K562 (cell line): ENCODE data around the gene ATP8B4. TPM values are rescaled to one million over a fixed set of nuclear protein-coding genes. Genes with fewer than 3 reads are reported as not detected.

Source experiments
- ATAC-seq: fragments of 200-7000 bp; cut with Tn5 transposase; 3 replicates; pipeline ENCODE4 v1.9.1; 2020; ENCODE audit warnings: moderate library complexity
- BruUV-seq: library from RNA; stranded (reverse); fragments of 400-500 nt; replicated peaks from 2 replicates; lab custom pipeline; 2021; lab: Mats Ljungman, UMichigan
- CTCF ChIA-PET: fragments of 300-600 bp; formaldehyde crosslinking; extraction: SDS; loops from one replicate; lab custom pipeline; 2021; ENCODE audit warnings: low intra/inter-chr PET ratio; lab: Yijun Ruan, JAX
- POLR2A ChIA-PET: fragments of 300-600, 350-650 bp; sonication (Branson Sonifier 250); formaldehyde crosslinking; extraction: SDS; loops from one replicate; lab custom pipeline; 2021; ENCODE audit warnings: antibody characterized with exemption, inconsistent platforms; lab: Yijun Ruan, JAX
- DNase-seq, 4 experiments: peaks; one replicate each; pipeline versions ENCODE4 v3.0.0 to v3.0.0-alpha.2; 2011 to 2018; ENCODE audit warnings: low spot score in 3 of 4, mixed read lengths in 3 of 4; ENCODE audit errors: extremely low read depth in 1 of 4
- FAIRE-seq: peaks from 2 replicates; lab custom pipeline; 2011; peaks lifted over from hg19 to GRCh38; lab: Jason Lieb, UNC
- H2AFZ ChIP-seq: 2 replicates; pipeline ENCODE4 v1.6.0; 2011; ENCODE audit warnings: low read depth, low read length, control low read depth, inconsistent platforms
- H3K27ac ChIP-seq: fragments of 200-600 bp; 3 replicates; pipeline ENCODE4 v1.8.0; 2011; ENCODE audit warnings: low read depth, mild to moderate bottlenecking, control low read depth, inconsistent platforms, low read length, moderate library complexity, mixed read lengths; ENCODE audit errors: extremely low read depth
- H3K27me3 ChIP-seq, 2 experiments: fragments of 300-600 bp in 1 of 2; 2 replicates in 1 of 2; 3 replicates in 1 of 2; pipeline versions ENCODE4 v1.6.0 to v1.8.0; 2011; ENCODE audit warnings: inconsistent platforms in 2 of 2, low read length in 2 of 2, mild to moderate bottlenecking in 1 of 2, mixed read lengths in 1 of 2, moderate library complexity in 1 of 2; ENCODE audit not compliant: control insufficient read depth in 2 of 2, insufficient read depth in 2 of 2
- H3K36me3 ChIP-seq: fragments of 300-600 bp; 3 replicates; pipeline ENCODE4 v1.8.0; 2011; ENCODE audit warnings: mild to moderate bottlenecking, low read length, inconsistent platforms; ENCODE audit not compliant: control insufficient read depth, insufficient read depth
- H3K4me1 ChIP-seq, 2 experiments: fragments of 200-600 bp in 1 of 2; replicated peaks in 1 of 2; 2 replicates in 1 of 2; 3 replicates in 1 of 2; pipeline versions ENCODE4 v1.5.1 to v1.8.0; 2011; ENCODE audit warnings: inconsistent platforms in 2 of 2, low read length in 2 of 2, mild to moderate bottlenecking in 1 of 2, mixed read lengths in 1 of 2, moderate library complexity in 1 of 2; ENCODE audit not compliant: control insufficient read depth in 2 of 2, insufficient read depth in 2 of 2
- H3K4me2 ChIP-seq: 2 replicates; pipeline ENCODE4 v1.6.1; 2011; ENCODE audit warnings: low read length, control low read depth, inconsistent platforms, mixed read lengths; ENCODE audit not compliant: insufficient read depth
- H3K4me3 ChIP-seq: fragments of 200-600 bp; sonication (generic), shearing (Covaris generic); 2 replicates; pipeline ENCODE4 v1.5.1; 2016; ENCODE audit warnings: control low read depth, inconsistent platforms
- H3K79me2 ChIP-seq: fragments of 200-600 bp; 3 replicates; pipeline ENCODE4 v1.8.0; 2011; ENCODE audit warnings: low read length, inconsistent platforms; ENCODE audit not compliant: control insufficient read depth, insufficient read depth
- H3K9ac ChIP-seq, 2 experiments: 2 replicates each; pipeline versions ENCODE4 v1.6.0 to v1.6.1; 2011; ENCODE audit warnings: low read depth in 2 of 2, low read length in 2 of 2, control low read depth in 1 of 2, inconsistent platforms in 1 of 2, mild to moderate bottlenecking in 1 of 2, mixed read lengths in 1 of 2; ENCODE audit not compliant: insufficient read depth in 1 of 2
- H3K9me1 ChIP-seq: one replicate; pipeline ENCODE4 v1.6.0; 2011; ENCODE audit warnings: inconsistent platforms, mild to moderate bottlenecking, low read length, moderate library complexity; ENCODE audit not compliant: control insufficient read depth, insufficient read depth
- H3K9me3 ChIP-seq: replicated peaks from 2 replicates; pipeline ENCODE4 v1.5.1; 2011; ENCODE audit warnings: low read depth, low read length, inconsistent platforms; ENCODE audit not compliant: control insufficient read depth, insufficient read depth
- H4K20me1 ChIP-seq: replicated peaks from 2 replicates; pipeline ENCODE4 v1.6.1; 2011; ENCODE audit warnings: low read length, inconsistent platforms, mixed read lengths; ENCODE audit not compliant: control insufficient read depth, insufficient read depth
- BRD4 ChIP-seq: fragments of 200-600 bp; sonication (generic); IDR thresholded peaks from 2 replicates; pipeline ENCODE4 v1.6.1; 2017; ENCODE audit warnings: inconsistent platforms
- ETS2 ChIP-seq: IDR thresholded peaks from 2 replicates; pipeline ENCODE4 v1.6.1; 2016; ENCODE audit warnings: borderline replicate concordance, missing genetic modification characterization, mild to moderate bottlenecking, moderate library complexity, missing compliant biosample characterization; ENCODE audit not compliant: poor library complexity, severe bottlenecking
- GABPB1 ChIP-seq: sonication (generic); formaldehyde crosslinking; IDR thresholded peaks from 2 replicates; pipeline ENCODE4 v1.8.0; 2022; ENCODE audit warnings: mild to moderate bottlenecking, missing genetic modification reagents
- MAFF ChIP-seq: IDR thresholded peaks from 2 replicates; pipeline ENCODE4 v1.6.1; 2012; ENCODE audit warnings: low read length, improper control_type of control experiment
- NFATC3 ChIP-seq: fragments of 450-650 bp; IDR thresholded peaks from 2 replicates; pipeline ENCODE4 v1.6.1; 2017; ENCODE audit warnings: mild to moderate bottlenecking
- POLR2H ChIP-seq: IDR thresholded peaks from 2 replicates; pipeline ENCODE4 v1.6.1; 2016; ENCODE audit warnings: missing genetic modification characterization, low read depth, mild to moderate bottlenecking, control low read depth, missing compliant biosample characterization, moderate library complexity
- SLC30A9 ChIP-seq: fragments of 250-450 bp; sonication (Bioruptor Pico); IDR thresholded peaks from 2 replicates; pipeline ENCODE4 v1.8.0; 2022; ENCODE audit warnings: mild to moderate bottlenecking, moderate library complexity
- TFAM ChIP-seq: fragments of 250-450 bp; sonication (Bioruptor Pico); conservative IDR thresholded peaks from 2 replicates; pipeline ENCODE4 v1.5.0; 2021; ENCODE audit warnings: mild to moderate bottlenecking, moderate library complexity
- XRCC3 ChIP-seq: fragments of 450-650 bp; IDR thresholded peaks from 2 replicates; pipeline ENCODE4 v1.6.1; 2017; ENCODE audit warnings: mild to moderate bottlenecking, moderate library complexity
- ZC3H4 ChIP-seq: sonication (generic); formaldehyde crosslinking; IDR thresholded peaks from 2 replicates; pipeline ENCODE4 v1.9.0; 2021; ENCODE audit warnings: missing genetic modification reagents, borderline replicate concordance
- ZNF124 ChIP-seq: sonication (generic); formaldehyde crosslinking; IDR thresholded peaks from 2 replicates; pipeline ENCODE4 v1.8.1; 2022; ENCODE audit warnings: missing genetic modification reagents
- ZNF133 ChIP-seq: fragments of 250-450 bp; sonication (Bioruptor Pico); IDR thresholded peaks from 2 replicates; pipeline ENCODE4 v1.4.0; 2020; ENCODE audit warnings: mild to moderate bottlenecking
- ZNF695 ChIP-seq: fragments of 450-650 bp; formaldehyde crosslinking; IDR thresholded peaks from 2 replicates; pipeline ENCODE4 v1.4.0; 2020; ENCODE audit warnings: mild to moderate bottlenecking, moderate library complexity
- ZNF79 ChIP-seq: fragments of 250-450 bp; sonication (Bioruptor Pico); IDR thresholded peaks from 2 replicates; pipeline ENCODE4 v1.4.0; 2020; ENCODE audit warnings: low read depth, mild to moderate bottlenecking, moderate library complexity
- WGBS: fragments of 100-300 bp; shearing (Covaris generic); methylation state at CpG from one replicate; pipeline ENCODE4 v1.1.6; 2016; ENCODE audit warnings: low coverage, mixed read lengths; ENCODE audit not compliant: insufficient coverage; ENCODE audit errors: missing lambda C conversion rate; 5-methylcytosine and 5-hydroxymethylcytosine counted together
- in situ Hi-C: fragments of 300-500 bp; cut with MboI; formaldehyde crosslinking; loops from 4 replicates; pipeline ENCODE4 v1.15.0; 2018; ENCODE audit warnings: inconsistent platforms, mixed read lengths
- intact Hi-C: fragments of 100-400 bp; cut with micrococcal nuclease; formaldehyde crosslinking; loops from 2 replicates; pipeline ENCODE4 v1.14.2; 2022
- polyA plus RNA-seq, 8 experiments: library from polyadenylated mRNA; depleted of rRNA in 4 of 8; stranded (reverse) in 5 of 8; unstranded in 3 of 8; fragments of >200 nt; fragmentation: Nextera tagmentation in 2 of 8; fragmentation: Illumina TruSeq in 1 of 8; extraction: Ambion mirVana in 2 of 8; extraction: Trizol in 1 of 8; gene quantifications; 2 replicates each; pipeline versions ENCODE4 v1.2.1 to v1.2.3, GENCODE V29; 2011 to 2014; ENCODE audit warnings: inconsistent platforms in 1 of 8, missing spikeins in 1 of 8
- total RNA-seq, 7 experiments: library from RNA; depleted of rRNA in 6 of 7; stranded (reverse); fragments of >200 nt in 6 of 7; fragmentation: Illumina TruSeq in 2 of 7; extraction: Trizol in 2 of 7; gene quantifications; 2 replicates each; pipeline versions ENCODE4 v1.2.1 to v1.2.3, GENCODE V29; 2011 to 2021; ENCODE audit warnings: low replicate concordance in 1 of 7
- TF ChIP-seq, protein P1 (sequence below): fragments of 450-650 bp; formaldehyde crosslinking; IDR thresholded peaks from 2 replicates; pipeline ENCODE4 v1.4.0; 2022; ENCODE audit warnings: missing genetic modification characterization

ATP8B4 gene
- total and polyA plus RNA-seq, 9 of the 15 experiments (the other 6 are each of a cell fraction or from before 2014, with no cell fraction given), result 0.14 to 2.5 (median 0.44) TPM

- TF ChIP-seq ETS2, result no peak
- TF ChIP-seq GABPB1 (CRISPR knock-in tag), result no peak
- TF ChIP-seq NFATC3, result no peak
- TF ChIP-seq, protein P1, sequence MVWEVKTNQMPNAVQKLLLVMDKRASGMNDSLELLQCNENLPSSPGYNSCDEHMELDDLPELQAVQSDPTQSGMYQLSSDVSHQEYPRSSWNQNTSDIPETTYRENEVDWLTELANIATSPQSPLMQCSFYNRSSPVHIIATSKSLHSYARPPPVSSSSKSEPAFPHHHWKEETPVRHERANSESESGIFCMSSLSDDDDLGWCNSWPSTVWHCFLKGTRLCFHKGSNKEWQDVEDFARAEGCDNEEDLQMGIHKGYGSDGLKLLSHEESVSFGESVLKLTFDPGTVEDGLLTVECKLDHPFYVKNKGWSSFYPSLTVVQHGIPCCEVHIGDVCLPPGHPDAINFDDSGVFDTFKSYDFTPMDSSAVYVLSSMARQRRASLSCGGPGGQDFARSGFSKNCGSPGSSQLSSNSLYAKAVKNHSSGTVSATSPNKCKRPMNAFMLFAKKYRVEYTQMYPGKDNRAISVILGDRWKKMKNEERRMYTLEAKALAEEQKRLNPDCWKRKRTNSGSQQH (CRISPR knock-in tag), result no peak
- TF ChIP-seq BRD4, result no peak
- TF ChIP-seq XRCC3, result no peak
- no peak for TF ChIP-seq MAFF
- TF ChIP-seq SLC30A9 (CRISPR knock-in tag), result no peak
- no peak for TF ChIP-seq ZNF124 (CRISPR knock-in tag)
- TF ChIP-seq ZC3H4, result no peak
- TF ChIP-seq POLR2H, result no peak
- TF ChIP-seq ZNF133 (CRISPR knock-in tag), result no peak
Measured at GRCh38 chr15:50083424-50084025, 35.5 kb downstream of the ATP8B4 start (continued).

DNA sequence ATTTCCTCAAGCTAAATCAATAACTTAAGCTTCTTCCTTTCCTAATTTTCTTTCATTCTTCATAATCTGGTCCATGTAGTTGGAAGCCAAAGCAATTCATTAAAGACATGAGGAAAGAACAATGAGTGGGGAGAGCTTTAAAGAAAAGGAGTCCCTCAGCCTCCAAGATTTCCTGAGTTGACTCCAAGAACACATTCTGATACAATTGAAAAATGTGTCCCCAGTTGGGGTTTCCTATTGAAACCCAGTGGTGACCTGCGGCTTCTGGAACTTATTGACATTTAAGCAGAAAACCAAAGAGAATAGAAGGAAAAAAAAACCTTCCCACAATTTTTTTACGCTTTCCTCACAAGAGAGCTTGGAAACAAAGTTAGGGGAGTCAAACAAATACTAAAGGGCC lies 37.0 kb downstream of the ATP8B4 start:
- no peak overlapping the region for H3K27ac ChIP-seq
- H3K9me1 ChIP-seq, result peaks cover 2% of the 10 kb centered on the region
- no peak for ATAC-seq
- no peak for DNase-seq
- TF ChIP-seq TFAM (no peak), ZNF695 (CRISPR knock-in tag) (no peak), ZNF79 (no peak)
- H3K79me2 ChIP-seq, result no peaks in the 10 kb centered on the region
- no peak overlapping the region for H3K9ac ChIP-seq
- H3K36me3 ChIP-seq, result no peaks in the 10 kb centered on the region
- in situ Hi-C loops, result no loop called here
- H3K27me3 ChIP-seq, result no peaks in the 10 kb centered on the region
- H3K4me2 ChIP-seq, result no peak overlapping the region
- ChIA-PET CTCF (no interaction called here), POLR2A (interaction anchor here (0.6 kb wide), 1 partner anchor 402 kb away, joined by 3 read pairs; no protein-coding TSS in a partner anchor)
- peaks cover 0 to 16% of the 10 kb centered on the region in 2 experiments; a peak in 2 of 5 replicates for H3K4me1 ChIP-seq
- H4K20me1 ChIP-seq, result no peaks in the 10 kb centered on the region
- H3K4me3 ChIP-seq, result no peak overlapping the region
- no TSS peak for BruUV-seq
- intact Hi-C loops, result no loop called here
- no peaks in the 10 kb centered on the region for H3K9me3 ChIP-seq
- WGBS, result 29% methylated on average over 2 of the region's 2 CpGs
- no peak overlapping the region for H2AFZ ChIP-seq
- no peak for FAIRE-seq
